Esophagus (tissue), 2 donors: ENCODE results near the gene SNAI3. TPM values are rescaled to one million over a fixed set of nuclear protein-coding genes. Genes with fewer than 3 reads are reported as not detected.

Experiments
- H3K27ac ChIP-seq, 2 donors: one replicate each; pipeline ENCODE4 v1.5.1; 2013; ENCODE audit warnings: low read depth in 2 of 2, mild to moderate bottlenecking in 2 of 2, inconsistent platforms in 1 of 2, low read length in 1 of 2, moderate library complexity in 1 of 2
- H3K27me3 ChIP-seq, 2 donors: one replicate each; pipeline ENCODE4 v1.6.1; 2013; ENCODE audit warnings: low read length in 2 of 2, control low read depth in 1 of 2, mild to moderate bottlenecking in 1 of 2; ENCODE audit not compliant: insufficient read depth in 2 of 2, control insufficient read depth in 1 of 2
- H3K36me3 ChIP-seq, 2 donors: one replicate each; pipeline ENCODE4 v1.6.1; 2013; ENCODE audit warnings: low read length in 1 of 2; ENCODE audit not compliant: control insufficient read depth in 2 of 2, insufficient read depth in 2 of 2
- H3K4me1 ChIP-seq, 2 donors: one replicate each; pipeline ENCODE4 v1.6.1; 2013; ENCODE audit warnings: low read length in 1 of 2; ENCODE audit not compliant: control insufficient read depth in 2 of 2, insufficient read depth in 2 of 2
- H3K4me3 ChIP-seq, 2 donors: one replicate each; pipeline ENCODE4 v1.5.1; 2013; ENCODE audit warnings: low read length in 2 of 2, mild to moderate bottlenecking in 2 of 2, low read depth in 1 of 2, moderate library complexity in 1 of 2
- H3K9me3 ChIP-seq, 2 donors: one replicate each; pipeline ENCODE4 v1.6.1; 2013; ENCODE audit warnings: mild to moderate bottlenecking in 2 of 2, low read depth in 1 of 2, low read length in 1 of 2, moderate library complexity in 1 of 2; ENCODE audit not compliant: control insufficient read depth in 2 of 2, insufficient read depth in 1 of 2
- WGBS, 2 donors: extraction: QIAGEN DNeasy Blood & Tissue Kit; methylation state at CpG; one replicate each; pipeline ENCODE4 v1.1.7; 2013; 5-methylcytosine and 5-hydroxymethylcytosine counted together
- polyA plus RNA-seq, 2 donors: library from polyadenylated mRNA; stranded (reverse); fragments of 200-250 nt; gene quantifications; one replicate each; pipeline ENCODE4 v1.2.3, GENCODE V29; 2013
- donor health status: healthy with polysubstance abuse.
- donor health status: Bipolar disorder and iron deficiency.

SNAI3 gene
- polyA plus RNA-seq, 2 donors: 0.24 to 0.28 TPM

DNA sequence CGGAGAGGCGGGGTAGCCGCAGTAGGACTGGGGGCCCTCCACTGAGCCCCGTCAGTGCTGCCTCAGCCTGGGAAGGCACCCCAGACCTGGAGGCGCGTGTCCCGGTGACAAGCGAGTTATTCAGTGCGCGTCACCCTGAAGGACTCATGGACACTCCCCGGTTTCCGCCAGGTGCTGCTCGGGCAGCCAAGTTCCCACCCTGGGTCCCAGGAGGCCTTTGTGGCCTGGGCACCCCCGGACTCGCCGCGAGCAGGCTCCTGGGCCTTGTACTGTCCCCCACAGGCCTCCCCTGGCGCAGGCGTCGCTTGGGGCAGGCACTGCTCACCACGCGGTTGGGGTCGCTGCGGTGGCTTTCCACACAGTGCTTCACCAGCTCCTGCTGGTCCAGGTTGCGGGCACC lies 12.3 kb upstream of the SNAI3 start:
- Histone ChIP-seq H3K36me3 (peaks cover 0 to 23% of the 10 kb centered on the region in 2 donors), H3K9me3 (peaks cover 0 to 2% of the 10 kb centered on the region in 2 donors), H3K27me3 (no peaks in the 10 kb centered on the region), H3K4me3 (no peak overlapping the region), H3K4me1 (peaks cover 3 to 5% of the 10 kb centered on the region in 2 donors), H3K27ac (no peak overlapping the region)
- WGBS, 2 donors: 94 to 95% methylated on average over 24 to 25 of the region's 25 CpGs

DNA sequence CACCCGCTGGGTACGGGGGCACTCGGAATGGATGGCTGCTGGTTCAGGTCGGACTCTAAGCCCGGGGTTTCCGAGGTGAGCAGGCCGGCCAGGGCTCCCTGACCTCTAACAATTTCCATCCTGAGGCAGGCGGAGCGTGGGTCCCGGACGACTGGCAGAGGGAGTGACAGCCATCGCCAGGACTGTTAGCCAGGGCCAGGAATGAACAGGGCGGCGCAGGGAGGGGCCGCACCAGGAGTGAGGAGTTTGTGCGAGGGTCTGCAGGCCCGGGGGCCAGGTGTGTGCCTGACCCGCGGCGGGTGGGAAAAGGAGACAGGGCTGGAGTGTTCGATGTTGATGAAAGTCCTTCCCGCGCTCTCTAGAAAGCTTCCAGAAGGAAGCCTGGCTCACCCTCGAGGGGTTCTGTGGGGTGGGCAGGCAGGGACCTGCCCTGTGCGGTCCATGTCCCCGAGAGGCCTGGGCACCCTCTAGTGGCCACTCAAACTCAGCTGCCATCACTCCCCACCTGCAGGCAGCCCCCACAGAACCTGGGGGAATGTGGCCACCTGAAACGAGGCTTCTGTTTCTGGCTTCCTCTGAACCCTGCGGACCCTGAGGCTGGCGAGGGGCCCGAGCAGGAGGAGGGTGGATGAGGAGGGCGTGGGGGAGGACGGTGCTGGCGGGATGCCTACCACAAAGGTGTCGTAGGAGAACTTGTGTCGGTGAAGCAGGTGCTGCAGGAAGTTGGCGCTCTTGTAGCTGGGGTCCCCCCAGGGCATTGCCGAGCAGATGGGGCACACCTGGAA lies 11.7 kb upstream of the SNAI3 start:
- Histone ChIP-seq H3K4me3 (no peak overlapping the region), H3K36me3 (peaks cover 0 to 23% of the 10 kb centered on the region in 2 donors), H3K4me1 (peaks cover 3 to 5% of the 10 kb centered on the region in 2 donors), H3K27ac (no peak overlapping the region), H3K9me3 (peaks cover 0 to 2% of the 10 kb centered on the region in 2 donors), H3K27me3 (no peaks in the 10 kb centered on the region)
- 84% methylated on average over 36 to 37 of the region's 37 CpGs for WGBS, 2 donors

DNA sequence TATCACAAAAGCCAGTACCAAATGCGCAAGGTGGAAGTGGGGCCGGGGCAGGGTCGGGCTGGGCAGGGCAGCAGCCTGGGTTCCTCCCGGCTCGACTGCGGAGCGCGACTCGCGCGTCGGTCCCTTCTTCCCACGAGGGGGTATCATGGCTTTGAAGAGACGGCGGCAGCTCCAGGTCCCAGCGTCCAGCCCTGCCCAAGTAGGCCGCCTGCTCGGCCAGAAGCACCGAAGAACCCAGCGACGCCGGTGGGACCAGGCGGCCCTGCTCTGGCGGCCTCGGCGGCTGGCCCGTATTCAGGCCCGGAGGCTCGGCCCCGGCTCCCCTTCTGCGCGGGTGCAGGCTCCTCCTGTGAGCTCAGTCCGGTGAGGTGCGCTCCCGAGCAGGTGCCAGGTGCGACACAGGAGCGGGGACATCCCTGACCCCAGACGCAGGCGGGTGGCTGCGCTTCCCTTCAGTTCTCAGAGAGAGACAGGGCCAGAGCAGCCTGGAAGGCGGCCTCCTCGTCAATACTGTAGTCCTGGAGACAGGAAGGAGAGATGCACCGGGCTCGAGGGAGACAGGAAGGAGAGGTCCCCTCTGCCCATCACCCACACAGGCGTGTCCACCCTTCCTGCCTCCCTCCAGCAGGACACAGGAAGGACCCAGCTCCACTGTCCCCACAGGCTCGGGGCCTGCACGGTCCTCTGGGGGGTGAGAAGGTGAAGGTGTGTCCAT lies 11.0 kb upstream of the SNAI3 start:
- 91% methylated on average over 42 to 47 of the region's 47 CpGs for WGBS, 2 donors
- Histone ChIP-seq H3K27ac (no peak overlapping the region), H3K27me3 (no peaks in the 10 kb centered on the region), H3K4me3 (no peak overlapping the region), H3K4me1 (peaks cover 3 to 5% of the 10 kb centered on the region in 2 donors), H3K36me3 (peaks cover 0 to 23% of the 10 kb centered on the region in 2 donors), H3K9me3 (peaks cover 0 to 2% of the 10 kb centered on the region in 2 donors)

DNA sequence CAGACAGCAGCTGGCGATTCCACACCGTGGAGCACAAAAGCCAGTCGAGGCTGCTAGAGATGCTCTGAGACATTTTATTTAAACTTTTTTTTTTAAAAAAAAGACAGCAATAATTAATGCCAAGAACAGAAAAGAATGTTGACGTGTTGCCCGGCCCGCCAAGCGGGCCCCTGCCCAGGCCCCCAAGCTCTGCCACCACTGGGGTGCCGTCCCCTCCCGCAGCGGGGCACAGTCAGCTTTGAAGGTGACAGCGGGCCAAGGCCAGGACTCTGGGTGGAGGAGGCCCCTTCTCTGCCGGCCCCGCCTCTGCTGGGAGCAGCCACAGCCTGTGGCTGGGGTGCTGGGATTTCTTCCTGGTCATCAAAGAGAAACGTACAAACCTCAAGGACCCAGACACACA lies 10.1 kb upstream of the SNAI3 start:
- no peak overlapping the region for H3K4me3 ChIP-seq
- peaks cover 0 to 23% of the 10 kb centered on the region in 2 donors for H3K36me3 ChIP-seq
- peaks cover 0 to 5% of the 10 kb centered on the region in 2 donors for H3K4me1 ChIP-seq
- peaks cover 0 to 2% of the 10 kb centered on the region in 2 donors for H3K9me3 ChIP-seq
- no peak overlapping the region for H3K27ac ChIP-seq
- WGBS, 2 donors: 84 to 88% methylated on average over 14 of the region's 14 CpGs
- H3K27me3 ChIP-seq: no peaks in the 10 kb centered on the region

DNA sequence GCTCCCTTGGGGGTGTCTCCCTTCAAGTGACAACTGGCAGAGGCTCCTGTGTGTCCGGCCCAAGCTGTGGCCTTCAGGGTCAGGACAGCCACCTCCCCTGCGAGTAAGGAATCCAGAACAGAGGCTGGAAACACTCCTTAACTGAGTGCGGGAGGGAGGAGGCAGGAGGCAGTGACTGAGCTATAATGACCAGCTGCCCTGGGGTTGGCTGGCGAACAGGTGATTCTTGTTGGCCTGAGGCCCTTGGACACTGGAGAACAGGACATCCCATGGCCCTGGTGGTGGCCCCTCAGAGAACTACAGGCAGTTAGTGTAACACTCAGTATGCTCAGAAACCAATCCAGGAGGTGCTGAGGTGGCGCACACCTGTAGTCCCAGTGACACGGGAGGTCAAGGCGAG lies 9.4 kb upstream of the SNAI3 start:
- peaks cover 0 to 23% of the 10 kb centered on the region in 2 donors for H3K36me3 ChIP-seq
- H3K27ac ChIP-seq: no peak overlapping the region
- no peaks in the 10 kb centered on the region for H3K27me3 ChIP-seq
- H3K9me3 ChIP-seq: peaks cover 0 to 2% of the 10 kb centered on the region in 2 donors
- WGBS, 2 donors: 91 to 95% methylated on average over 7 of the region's 7 CpGs
- peaks cover 0 to 5% of the 10 kb centered on the region in 2 donors for H3K4me1 ChIP-seq
- H3K4me3 ChIP-seq: no peak overlapping the region

DNA sequence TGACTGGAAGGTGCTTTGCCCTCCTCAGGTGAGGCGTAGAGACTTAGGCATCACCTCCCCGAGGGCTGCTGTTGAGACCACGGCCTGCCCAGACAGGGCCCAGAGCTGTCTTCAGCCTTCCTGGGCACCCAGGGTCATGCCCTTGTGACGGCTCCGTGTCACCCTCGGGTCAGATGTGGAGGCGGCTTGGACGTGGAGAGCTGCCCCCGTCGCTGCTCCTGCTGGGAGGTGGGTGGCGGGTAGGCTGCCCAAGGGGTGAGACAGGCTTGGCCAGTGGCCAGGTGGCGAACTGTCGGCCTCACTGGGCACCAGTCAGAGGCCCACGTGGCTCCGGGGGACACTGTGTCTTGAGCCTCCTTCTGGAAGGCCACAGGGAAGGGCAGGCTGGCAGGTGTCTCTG lies 8.9 kb upstream of the SNAI3 start:
- Histone ChIP-seq H3K4me3 (no peak overlapping the region), H3K9me3 (peaks cover 0 to 2% of the 10 kb centered on the region in 2 donors), H3K27ac (no peak overlapping the region), H3K36me3 (peaks cover 0 to 23% of the 10 kb centered on the region in 2 donors), H3K27me3 (peaks cover 0 to 3% of the 10 kb centered on the region in 2 donors), H3K4me1 (peaks cover 0 to 5% of the 10 kb centered on the region in 2 donors)
- WGBS, 2 donors: 69 to 79% methylated on average over 15 of the region's 15 CpGs

DNA sequence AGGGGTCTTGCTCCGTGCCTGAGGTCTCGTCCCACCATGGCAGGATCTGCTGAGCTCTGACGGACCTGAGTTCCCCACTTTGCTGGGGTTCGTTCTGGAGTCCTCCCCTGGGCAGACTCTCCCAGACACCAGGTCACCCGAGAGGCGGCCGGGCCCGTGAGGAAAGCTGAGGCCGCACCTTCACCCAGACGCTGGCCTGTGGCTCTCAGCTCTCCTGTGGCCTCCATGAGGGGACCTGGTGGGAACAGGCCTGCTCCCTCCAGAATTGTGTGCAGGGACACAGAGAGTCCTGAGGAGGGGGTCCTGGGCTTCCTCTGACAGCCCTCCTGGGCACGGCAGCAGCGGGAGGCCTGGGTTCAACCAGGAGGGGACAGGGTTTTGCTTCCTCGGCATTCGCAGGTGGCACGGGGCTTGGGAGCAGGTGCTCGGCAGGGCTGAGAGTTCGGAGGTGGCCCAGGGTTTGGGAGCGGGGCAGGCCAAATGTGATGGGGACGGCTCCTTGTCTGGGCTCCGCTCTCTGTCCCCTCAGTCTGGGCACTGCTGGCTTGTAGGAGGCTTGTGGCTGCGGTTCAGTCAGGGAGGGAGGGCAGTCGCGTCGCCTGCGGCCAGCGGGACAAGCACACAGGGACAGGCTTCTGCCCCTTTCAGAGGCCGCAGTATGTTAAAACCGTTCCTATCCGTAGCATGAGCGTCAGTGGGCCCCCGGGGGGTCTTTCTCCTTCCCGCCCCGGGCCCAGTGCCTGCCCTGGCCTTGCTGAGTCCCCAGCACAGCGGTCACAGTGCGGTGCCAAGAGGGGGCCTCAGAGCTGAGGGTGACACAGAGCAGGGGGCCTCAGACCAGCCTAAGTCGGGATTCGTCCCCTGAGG lies 8.1 kb upstream of the SNAI3 start:
- H3K27ac ChIP-seq: no peak overlapping the region
- H3K4me1 ChIP-seq: peaks cover 0 to 1% of the 10 kb centered on the region in 2 donors
- H3K36me3 ChIP-seq: peaks cover 0 to 22% of the 10 kb centered on the region in 2 donors
- no peak overlapping the region for H3K4me3 ChIP-seq
- H3K27me3 ChIP-seq: peaks cover 0 to 3% of the 10 kb centered on the region in 2 donors
- peaks cover 0 to 2% of the 10 kb centered on the region in 2 donors for H3K9me3 ChIP-seq
- 89 to 90% methylated on average over 36 to 37 of the region's 37 CpGs for WGBS, 2 donors

DNA sequence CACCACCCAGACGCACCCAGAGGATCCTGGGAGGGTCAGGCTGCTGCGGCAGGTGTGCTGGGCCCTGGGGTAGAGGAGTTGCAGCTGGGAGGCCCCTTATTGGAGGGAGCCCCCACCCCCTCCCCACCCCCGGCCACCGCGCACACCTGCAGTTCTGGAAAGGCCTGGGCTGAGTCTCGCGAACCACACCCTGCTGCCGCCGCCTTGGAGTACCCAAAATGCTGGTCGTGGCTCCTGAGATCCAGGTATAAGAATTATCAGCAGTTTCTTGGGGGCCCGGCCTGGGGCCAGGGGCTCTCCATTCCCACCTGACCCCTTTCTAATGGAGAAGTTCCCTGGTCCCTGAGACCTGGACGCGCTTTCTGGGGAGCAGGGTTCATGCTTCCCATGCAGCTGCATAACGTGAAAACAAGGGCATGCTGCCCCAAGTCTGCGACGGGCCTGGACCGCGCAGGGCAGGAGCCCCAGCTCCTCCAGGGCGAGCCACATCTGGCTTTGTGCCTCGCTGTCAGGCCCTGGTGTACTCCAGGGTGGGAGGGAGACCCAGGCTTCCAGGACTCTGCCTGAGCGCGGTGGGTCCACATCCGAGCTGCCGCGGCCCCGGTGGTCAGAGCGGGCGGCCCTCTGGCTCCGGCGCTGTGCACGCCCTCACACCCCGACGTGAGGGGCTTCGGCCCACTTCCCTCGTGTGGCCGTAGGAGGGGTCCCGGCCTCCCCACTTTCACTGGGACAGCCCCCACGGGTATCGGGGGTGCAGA lies 7.3 kb upstream of the SNAI3 start:
- 85 to 87% methylated on average over 36 to 39 of the region's 39 CpGs for WGBS, 2 donors
- no peak overlapping the region for H3K27ac ChIP-seq
- H3K36me3 ChIP-seq: peaks cover 0 to 13% of the 10 kb centered on the region in 2 donors

More for the DNA sequence above, 7.3 kb upstream of the SNAI3 start:
- Histone ChIP-seq H3K27me3 (peaks cover 0 to 3% of the 10 kb centered on the region in 2 donors), H3K4me1 (no peaks in the 10 kb centered on the region), H3K4me3 (no peak overlapping the region), H3K9me3 (no peaks in the 10 kb centered on the region)
